NCI-H1105 (cell line): ENCODE data around the gene PGPEP1.
"Not testable (repeated sequence)": the region's sequence is repeated elsewhere in the genome, so short reads cannot be mapped to it uniquely, and the experiment has no call there.

ENCODE experiments used
- DNase-seq: peaks from one replicate; lab custom pipeline; 2025; lab: John Stamatoyannopoulos, UW

PGPEP1 gene

DNA sequence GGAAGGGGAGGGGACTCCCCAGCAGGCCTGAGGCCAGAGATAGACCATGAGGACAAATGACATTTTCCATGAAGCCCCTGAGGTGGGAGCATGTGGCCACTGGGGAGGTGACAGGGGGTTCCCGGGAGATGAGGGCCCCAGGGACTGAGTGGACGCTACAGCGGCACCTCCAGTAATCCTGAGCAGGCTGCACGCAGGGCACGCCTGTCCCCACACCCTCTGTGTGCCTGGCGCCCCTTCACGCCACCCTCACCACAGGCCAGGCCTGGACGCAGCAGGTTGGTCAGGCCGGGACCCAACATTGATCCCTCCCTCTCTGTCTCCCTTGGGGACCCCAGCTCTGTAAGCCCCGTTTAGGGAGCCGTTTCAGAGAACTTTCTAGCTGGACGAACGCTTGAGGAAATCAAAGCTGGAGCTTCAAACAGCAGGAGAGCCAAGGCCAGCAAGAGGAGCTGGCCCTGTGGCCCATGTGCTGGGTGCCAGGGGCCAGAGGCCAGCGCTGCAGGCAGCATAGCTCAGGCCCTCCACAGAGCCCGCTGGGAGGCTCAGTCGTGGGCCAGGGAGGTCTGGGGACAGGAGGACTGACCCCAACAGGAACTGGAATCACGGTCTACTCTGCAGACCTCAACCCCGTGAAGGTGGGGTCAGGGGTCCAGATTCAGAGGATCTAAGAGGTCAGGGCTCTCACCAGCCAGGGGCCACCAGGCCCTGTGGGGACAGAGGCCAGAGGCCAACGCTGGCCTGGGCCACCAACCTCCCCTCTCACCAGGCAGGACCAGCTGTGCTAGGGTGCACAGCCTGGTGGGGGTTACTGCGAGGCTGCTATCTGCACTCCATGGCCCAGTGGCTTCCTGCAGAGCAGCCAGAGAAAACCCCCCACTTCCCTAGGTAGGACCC, 32.1 kb upstream of the PGPEP1 start:
- DNase-seq, result no peak

- DNase-seq, result no peak
Observed at GRCh38 chr19:18308948-18309325, 31.5 kb upstream of the PGPEP1 start.

- DNase-seq, result no peak
Observed at GRCh38 chr19:18309525-18310064, 30.8 kb upstream of the PGPEP1 start.

- no peak for DNase-seq
Observed at GRCh38 chr19:18310118-18310909, 30.1 kb upstream of the PGPEP1 start.

GRCh38 chr19:18310966-18311365, 29.4 kb upstream of the PGPEP1 start:
- DNase-seq, result no peak

GRCh38 chr19:18311502-18312091, 28.8 kb upstream of the PGPEP1 start:
- no peak for DNase-seq

- DNase-seq, result no peak
Observed at GRCh38 chr19:18312092-18312534, 28.3 kb upstream of the PGPEP1 start.

DNA sequence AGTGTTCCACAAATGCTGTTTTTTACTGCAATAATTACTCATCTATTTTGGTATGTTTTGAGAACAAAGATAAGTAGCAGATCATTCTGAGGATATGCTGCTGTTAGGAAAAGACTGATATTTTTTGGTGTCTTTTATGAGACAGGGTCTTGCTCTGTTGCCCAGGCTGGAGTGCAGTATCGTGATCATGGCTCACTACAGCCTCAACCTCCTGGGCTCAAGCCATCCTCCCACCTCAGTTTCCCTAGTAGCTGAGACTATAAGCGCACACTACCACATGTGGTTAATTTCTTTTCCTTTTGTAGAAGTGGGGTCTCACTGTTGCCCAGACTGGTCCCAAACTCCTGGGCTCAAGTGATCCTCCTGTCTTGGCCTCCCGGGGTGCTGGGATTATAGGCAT, 27.0 kb upstream of the PGPEP1 start:
- DNase-seq, result no peak

GRCh38 chr19:18317961-18318800, 22.2 kb upstream of the PGPEP1 start:
- no peak for DNase-seq

GRCh38 chr19:18319591-18320135, 20.7 kb upstream of the PGPEP1 start:
- no peak for DNase-seq

DNA sequence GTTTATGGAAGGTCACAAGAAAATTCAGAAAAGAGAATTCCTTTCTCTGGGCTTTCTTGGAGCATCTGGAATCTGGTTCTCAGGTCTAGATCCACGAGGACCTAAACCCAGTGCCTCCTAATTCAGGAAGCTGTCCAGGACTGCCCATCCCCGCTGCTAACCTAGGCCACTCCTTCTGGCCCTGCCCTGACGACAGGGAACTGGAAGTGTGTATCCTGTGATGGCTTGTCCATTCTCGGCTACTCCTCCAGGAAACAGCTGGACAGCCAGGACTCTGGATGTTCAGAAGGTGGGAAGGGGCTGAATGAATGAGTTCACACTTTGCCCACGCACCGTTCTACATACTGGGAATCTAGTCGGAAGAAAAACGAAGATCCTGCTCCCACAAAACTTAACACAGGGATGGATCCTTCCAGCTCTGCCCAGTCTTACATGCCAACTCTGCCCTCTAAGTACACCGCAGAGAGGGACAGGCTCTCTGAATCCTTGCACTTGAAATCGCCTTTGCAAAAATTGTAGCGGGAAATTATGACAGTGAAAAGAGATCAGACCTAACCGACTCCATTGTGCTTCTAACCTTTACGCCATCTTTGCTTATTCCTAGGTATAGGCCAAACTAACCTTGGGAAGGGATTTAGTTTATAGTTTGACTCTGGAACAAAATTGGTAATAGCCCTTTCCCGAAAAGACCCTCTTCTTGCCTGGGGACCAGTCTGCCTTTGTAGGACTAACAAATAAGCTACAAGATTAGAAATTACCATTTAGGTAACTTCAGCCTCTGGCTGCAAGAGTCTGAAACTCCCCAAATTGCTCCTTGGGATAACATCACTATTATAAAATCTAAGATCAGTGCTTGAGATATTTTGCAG, 19.3 kb upstream of the PGPEP1 start:
- no peak for DNase-seq

DNA sequence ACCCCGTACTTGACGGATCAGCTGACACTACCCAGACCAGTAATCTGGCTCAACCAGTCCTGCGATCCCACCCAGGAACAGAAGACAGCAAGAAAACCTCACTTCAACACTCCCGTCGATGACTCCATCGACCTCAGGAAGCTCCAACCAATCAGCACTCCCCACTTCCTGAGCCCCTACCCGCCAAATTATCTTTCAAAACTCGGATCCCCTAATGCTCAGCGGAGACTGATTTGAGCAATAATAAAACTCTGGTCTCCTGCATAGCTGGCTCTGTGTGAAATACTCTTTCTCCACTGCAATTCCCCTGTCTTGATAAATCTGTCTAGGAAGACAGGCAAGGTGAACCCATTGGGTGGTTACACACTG, 18.7 kb upstream of the PGPEP1 start:
- DNase-seq, result no peak

GRCh38 chr19:18322318-18322758, 18.1 kb upstream of the PGPEP1 start:
- no peak for DNase-seq

- DNase-seq, result peak; percentile 98
Observed at GRCh38 chr19:18322759-18323460, 17.5 kb upstream of the PGPEP1 start, which contains the start of gene LSM4. TSS of gene LSM4 (minus strand) at chr19:18323076. CDS start at chr19:18323020, 56 bp downstream.

- not testable (repeated sequence) for DNase-seq
Observed at GRCh38 chr19:18324373-18324731, 16.0 kb upstream of the PGPEP1 start.

DNA sequence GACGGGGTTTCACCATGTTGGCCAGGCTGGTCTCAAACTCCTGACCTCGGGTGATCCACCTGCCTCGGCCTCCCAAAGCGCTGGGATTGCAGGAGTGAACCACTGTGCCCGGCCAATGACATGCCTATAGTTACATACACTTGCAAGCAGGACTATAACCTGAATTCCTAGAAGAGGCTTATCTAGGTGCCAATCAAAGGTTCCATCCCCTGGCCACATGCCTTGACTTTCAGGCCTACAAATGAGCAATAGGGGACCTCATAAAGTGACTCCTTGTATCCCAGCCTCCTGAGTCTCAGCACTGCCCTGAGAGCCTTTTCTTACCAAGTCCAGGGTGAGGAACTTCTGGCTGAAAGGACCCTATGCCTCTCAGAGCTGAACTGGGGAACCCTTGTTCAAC, 13.6 kb upstream of the PGPEP1 start:
- no peak for DNase-seq

- DNase-seq, result peak; percentile 96
Observed at GRCh38 chr19:18328340-18329034, 11.9 kb upstream of the PGPEP1 start.

DNA sequence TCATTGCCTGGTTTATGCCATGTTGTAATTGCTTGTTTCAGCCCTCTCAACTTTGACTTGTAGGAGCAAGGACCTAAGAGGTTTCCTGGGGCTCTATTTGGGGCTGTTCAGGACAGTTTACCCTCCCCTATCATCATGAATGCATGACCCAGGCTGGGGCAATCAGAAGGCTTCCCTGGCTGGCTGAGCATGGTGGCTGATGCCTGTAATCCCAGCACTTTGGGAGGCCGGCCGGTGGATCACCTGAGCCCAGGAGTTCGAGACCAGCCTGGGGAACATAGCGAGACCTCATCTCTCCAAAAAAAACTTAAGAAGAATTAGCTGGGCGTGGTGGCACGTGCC, 11.4 kb upstream of the PGPEP1 start:
- no peak for DNase-seq

- no peak for DNase-seq
Observed at GRCh38 chr19:18330868-18331267, 9.5 kb upstream of the PGPEP1 start.
